ENCODE results near the gene TMEM121. TPM values are rescaled to one million over a fixed set of nuclear protein-coding genes. Genes with fewer than 3 reads are reported as not detected.
"Not testable (repeated sequence)": the region's sequence is repeated elsewhere in the genome, so short reads cannot be mapped to it uniquely, and the experiment has no call there.

TMEM121 gene
- total RNA-seq, 1 experiment from 2014 or later, result 1.0 TPM

DNA sequence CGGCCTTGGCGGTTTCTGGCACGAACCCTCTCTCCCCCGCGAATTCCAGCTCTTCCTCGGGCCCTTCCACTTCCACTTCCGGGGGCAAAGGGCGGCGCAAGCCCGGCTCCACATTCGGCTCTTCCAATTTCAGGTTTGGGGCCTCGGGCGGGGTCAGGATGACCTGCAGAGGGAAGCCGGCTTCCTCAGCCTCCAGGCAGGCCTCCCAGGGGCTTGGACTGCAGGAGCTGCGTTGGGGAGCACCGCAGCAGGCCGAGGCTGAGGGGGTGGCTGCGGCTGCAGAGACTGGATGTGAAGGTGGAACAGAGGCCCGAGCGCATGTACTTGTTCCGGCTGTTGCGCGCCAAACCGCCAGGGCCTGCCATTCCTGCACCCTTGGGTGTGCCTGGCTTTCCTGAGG lies 20.7 kb downstream of the TMEM121 start:
- POLR2A ChIA-PET (ENCODE audit: unreplicated experiment), result not testable (repeated sequence)

DNA sequence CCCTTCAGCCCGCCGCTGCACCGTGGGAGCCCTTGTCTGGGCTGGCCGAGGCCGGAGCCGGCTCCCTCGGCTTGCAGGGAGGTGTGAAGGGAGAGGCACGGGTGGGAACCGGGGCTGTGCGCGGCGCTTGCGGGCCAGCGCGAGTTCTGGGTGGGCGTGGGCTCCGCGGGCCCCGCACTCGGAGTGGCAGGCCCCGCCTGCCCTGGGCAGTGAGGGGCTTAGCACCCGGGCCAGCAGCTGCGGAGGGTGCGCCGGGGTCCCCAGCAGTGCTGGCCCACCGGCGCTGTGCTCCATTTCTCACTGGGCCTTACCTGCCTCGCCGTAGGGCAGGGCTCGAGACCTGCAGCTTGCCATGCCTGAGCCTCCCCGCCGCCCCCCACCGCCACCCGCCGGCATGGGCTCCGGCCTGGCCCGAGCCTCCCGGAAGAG lies 21.4 kb downstream of the TMEM121 start:
- no peaks in the 10 kb centered on the region for H3K9me2 ChIP-seq (ENCODE audit: insufficient read depth)
- no peaks in the 10 kb centered on the region for H4K20me1 ChIP-seq (ENCODE audit: insufficient read depth)

More for the DNA sequence above, 20.7 kb downstream of the TMEM121 start:
- H3K9me2 ChIP-seq (ENCODE audit: insufficient read depth); H3K4me3 ChIP-seq; H3K79me2 ChIP-seq (ENCODE audit: low read depth); H4K20me1 ChIP-seq (ENCODE audit: insufficient read depth); H2AFZ ChIP-seq; H3K4me1 ChIP-seq (replicated peaks; ENCODE audit: insufficient read depth); CTCF ChIA-PET; H3K36me3 ChIP-seq (ENCODE audit: low read depth); H3K4me2 ChIP-seq; intact Hi-C loops (cut with micrococcal nuclease; ENCODE audit: unreplicated experiment); H3K9me3 ChIP-seq (ENCODE audit: insufficient read depth, low read depth); H3K27ac ChIP-seq; DNase-seq; H3F3A ChIP-seq (ENCODE audit: insufficient read depth, low read depth); BruUV-seq (replicated peaks): not testable (repeated sequence)
- H3K27me3 ChIP-seq (ENCODE audit: insufficient read depth, low read depth), result peaks cover 61% of the 10 kb centered on the region

DNA sequence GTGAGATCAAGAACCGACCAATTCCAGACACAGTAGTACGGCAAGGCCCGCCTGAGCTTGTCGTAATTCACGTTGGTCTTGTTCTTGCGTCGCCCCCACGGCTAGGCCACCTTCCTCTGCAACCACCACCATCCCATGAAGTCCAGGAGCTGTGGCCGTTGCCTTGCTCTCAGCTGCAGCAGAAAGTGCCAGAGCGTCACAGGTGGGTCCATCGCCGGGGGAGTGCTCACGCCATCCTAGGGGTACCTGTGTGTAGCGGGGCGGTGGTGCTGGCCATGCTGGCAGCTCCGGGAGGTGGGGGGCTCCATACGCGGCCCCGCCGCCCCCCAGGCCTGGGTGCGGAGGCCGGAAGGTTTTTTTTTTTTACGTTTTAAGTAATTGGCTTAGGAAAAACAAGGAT lies 23.1 kb downstream of the TMEM121 start:
- H3F3A ChIP-seq (ENCODE audit: insufficient read depth, low read depth), result no peaks in the 10 kb centered on the region
- intact Hi-C loops (cut with micrococcal nuclease; ENCODE audit: unreplicated experiment), result no loop called here
- H3K79me2 ChIP-seq (ENCODE audit: low read depth), result no peaks in the 10 kb centered on the region
- H3K4me2 ChIP-seq, result no peak overlapping the region
- H3K4me3 ChIP-seq, result no peak overlapping the region
- H2AFZ ChIP-seq, result no peak overlapping the region
- ChIA-PET CTCF (no interaction called here), POLR2A (ENCODE audit: unreplicated experiment) (no interaction called here)
- no peaks in the 10 kb centered on the region for H3K36me3 ChIP-seq (ENCODE audit: low read depth)
- no peak for DNase-seq
- H3K4me1 ChIP-seq (replicated peaks; ENCODE audit: insufficient read depth), result no peaks in the 10 kb centered on the region
- H3K27ac ChIP-seq, result no peak overlapping the region
- no peaks in the 10 kb centered on the region for H3K9me2 ChIP-seq (ENCODE audit: insufficient read depth)
- H3K9me3 ChIP-seq (ENCODE audit: insufficient read depth, low read depth), result no peaks in the 10 kb centered on the region
- BruUV-seq (replicated peaks), result no TSS peak
- H4K20me1 ChIP-seq (ENCODE audit: insufficient read depth), result no peaks in the 10 kb centered on the region
- TF ChIP-seq EZH2 (IDR thresholded peaks at IDR 0.05; ENCODE audit: low read depth), result no peak
- TF ChIP-seq, protein P1, sequence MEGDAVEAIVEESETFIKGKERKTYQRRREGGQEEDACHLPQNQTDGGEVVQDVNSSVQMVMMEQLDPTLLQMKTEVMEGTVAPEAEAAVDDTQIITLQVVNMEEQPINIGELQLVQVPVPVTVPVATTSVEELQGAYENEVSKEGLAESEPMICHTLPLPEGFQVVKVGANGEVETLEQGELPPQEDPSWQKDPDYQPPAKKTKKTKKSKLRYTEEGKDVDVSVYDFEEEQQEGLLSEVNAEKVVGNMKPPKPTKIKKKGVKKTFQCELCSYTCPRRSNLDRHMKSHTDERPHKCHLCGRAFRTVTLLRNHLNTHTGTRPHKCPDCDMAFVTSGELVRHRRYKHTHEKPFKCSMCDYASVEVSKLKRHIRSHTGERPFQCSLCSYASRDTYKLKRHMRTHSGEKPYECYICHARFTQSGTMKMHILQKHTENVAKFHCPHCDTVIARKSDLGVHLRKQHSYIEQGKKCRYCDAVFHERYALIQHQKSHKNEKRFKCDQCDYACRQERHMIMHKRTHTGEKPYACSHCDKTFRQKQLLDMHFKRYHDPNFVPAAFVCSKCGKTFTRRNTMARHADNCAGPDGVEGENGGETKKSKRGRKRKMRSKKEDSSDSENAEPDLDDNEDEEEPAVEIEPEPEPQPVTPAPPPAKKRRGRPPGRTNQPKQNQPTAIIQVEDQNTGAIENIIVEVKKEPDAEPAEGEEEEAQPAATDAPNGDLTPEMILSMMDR (conservative IDR thresholded peaks at IDR 0.05), result no peak
- peaks cover 58% of the 10 kb centered on the region for H3K27me3 ChIP-seq (ENCODE audit: insufficient read depth, low read depth)

More for the DNA sequence above, 21.4 kb downstream of the TMEM121 start:
- TF ChIP-seq EZH2 (IDR thresholded peaks at IDR 0.05; ENCODE audit: low read depth), result no peak
- TF ChIP-seq, protein P1 (conservative IDR thresholded peaks at IDR 0.05), result no peak
- H3K9me3 ChIP-seq (ENCODE audit: insufficient read depth, low read depth), result no peaks in the 10 kb centered on the region
- H3K4me1 ChIP-seq (replicated peaks; ENCODE audit: insufficient read depth), result no peaks in the 10 kb centered on the region
- peaks cover 61% of the 10 kb centered on the region for H3K27me3 ChIP-seq (ENCODE audit: insufficient read depth, low read depth)
- no peak for DNase-seq
- ChIA-PET CTCF (no interaction called here), POLR2A (ENCODE audit: unreplicated experiment) (no interaction called here)
- intact Hi-C loops (cut with micrococcal nuclease; ENCODE audit: unreplicated experiment), result no loop called here
- no peak overlapping the region for H3K4me3 ChIP-seq
- H2AFZ ChIP-seq, result no peak overlapping the region
- no peaks in the 10 kb centered on the region for H3F3A ChIP-seq (ENCODE audit: insufficient read depth, low read depth)
- H3K36me3 ChIP-seq (ENCODE audit: low read depth), result no peaks in the 10 kb centered on the region
- H3K27ac ChIP-seq, result no peak overlapping the region
- no peak overlapping the region for H3K4me2 ChIP-seq
- BruUV-seq (replicated peaks), result no TSS peak
- H3K79me2 ChIP-seq (ENCODE audit: low read depth), result no peaks in the 10 kb centered on the region

DNA sequence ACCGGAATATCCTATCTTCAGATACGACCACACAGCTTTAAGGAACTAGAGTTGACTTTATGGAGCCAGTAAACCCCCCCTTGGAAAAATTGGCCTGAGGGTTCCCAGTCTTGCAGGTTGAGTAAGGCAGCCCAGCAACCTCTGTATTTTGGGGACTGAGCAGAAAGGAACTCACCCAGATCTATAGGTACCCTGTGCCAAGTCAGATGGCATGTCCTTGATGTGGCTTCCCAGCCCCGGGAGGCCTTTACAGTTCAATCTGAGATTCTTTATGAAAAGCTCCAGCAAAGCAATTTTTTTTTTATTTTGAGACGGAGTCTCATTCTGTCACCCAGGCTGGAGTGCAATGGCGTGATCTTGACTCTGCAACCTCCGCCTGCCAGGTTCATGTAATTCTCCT lies 27.6 kb downstream of the TMEM121 start:
- Histone ChIP-seq H3K9me3 (ENCODE audit: insufficient read depth, low read depth) (no peaks in the 10 kb centered on the region), H3K27ac (no peak overlapping the region), H3K4me3 (no peak overlapping the region), H3K27me3 (ENCODE audit: insufficient read depth, low read depth) (peaks cover 64% of the 10 kb centered on the region), H3K9me2 (ENCODE audit: insufficient read depth) (no peaks in the 10 kb centered on the region), H4K20me1 (ENCODE audit: insufficient read depth) (no peaks in the 10 kb centered on the region), H3K36me3 (ENCODE audit: low read depth) (no peaks in the 10 kb centered on the region), H2AFZ (no peak overlapping the region), H3K79me2 (ENCODE audit: low read depth) (no peaks in the 10 kb centered on the region), H3F3A (ENCODE audit: insufficient read depth, low read depth) (no peaks in the 10 kb centered on the region), H3K4me1 (replicated peaks; ENCODE audit: insufficient read depth) (no peaks in the 10 kb centered on the region), H3K4me2 (no peak overlapping the region)
- no TSS peak for BruUV-seq (replicated peaks)
- intact Hi-C loops (cut with micrococcal nuclease; ENCODE audit: unreplicated experiment), result no loop called here
- ChIA-PET CTCF (no interaction called here), POLR2A (ENCODE audit: unreplicated experiment) (no interaction called here)
- no peak for TF ChIP-seq EZH2 (IDR thresholded peaks at IDR 0.05; ENCODE audit: low read depth)
- TF ChIP-seq, protein P1 (conservative IDR thresholded peaks at IDR 0.05), result no peak
- no peak for DNase-seq
